Stimulated activated CD4-positive, alpha-beta T cell treated with anti-CD3 and anti-CD28 coated beads, TNF-alpha, amount 100 ng/mL, for 24 hours (primary cell): ENCODE results near the gene MYCT1.
"Not testable (repeated sequence)": the region's sequence is repeated elsewhere in the genome, so short reads cannot be mapped to it uniquely, and the experiment has no call there.

Experiments
- DNase-seq, 3 experiments: peaks; one replicate each; pipeline ENCODE4 v3.0.0-alpha.2; 2020; ENCODE audit warnings: low read depth in 3 of 3

The MYCT1 gene, protein sequence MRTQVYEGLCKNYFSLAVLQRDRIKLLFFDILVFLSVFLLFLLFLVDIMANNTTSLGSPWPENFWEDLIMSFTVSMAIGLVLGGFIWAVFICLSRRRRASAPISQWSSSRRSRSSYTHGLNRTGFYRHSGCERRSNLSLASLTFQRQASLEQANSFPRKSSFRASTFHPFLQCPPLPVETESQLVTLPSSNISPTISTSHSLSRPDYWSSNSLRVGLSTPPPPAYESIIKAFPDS

DNA sequence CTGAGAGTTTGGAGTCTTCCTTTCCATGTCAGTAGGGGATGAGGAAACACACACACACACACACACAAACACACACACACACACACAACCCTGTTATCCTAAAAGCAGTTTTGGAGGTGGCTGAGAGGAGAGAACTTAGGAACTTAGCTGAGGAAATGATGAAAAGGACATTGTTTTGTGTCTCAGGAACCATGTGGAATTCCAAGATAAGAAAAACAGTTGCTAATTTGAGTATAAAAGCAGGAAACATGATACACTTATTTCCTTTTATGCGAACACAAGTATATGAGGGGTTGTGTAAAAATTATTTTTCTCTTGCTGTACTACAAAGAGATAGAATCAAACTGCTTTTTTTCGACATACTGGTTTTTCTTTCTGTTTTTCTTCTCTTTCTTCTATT is at the start of gene MYCT1:
Gene MYCT1, plus strand, starts transcription at position 264 of the 400 bp plus-strand sequence. Its CDS starts 6 bp downstream, at position 270.
- DNase-seq, result no peak

DNA sequence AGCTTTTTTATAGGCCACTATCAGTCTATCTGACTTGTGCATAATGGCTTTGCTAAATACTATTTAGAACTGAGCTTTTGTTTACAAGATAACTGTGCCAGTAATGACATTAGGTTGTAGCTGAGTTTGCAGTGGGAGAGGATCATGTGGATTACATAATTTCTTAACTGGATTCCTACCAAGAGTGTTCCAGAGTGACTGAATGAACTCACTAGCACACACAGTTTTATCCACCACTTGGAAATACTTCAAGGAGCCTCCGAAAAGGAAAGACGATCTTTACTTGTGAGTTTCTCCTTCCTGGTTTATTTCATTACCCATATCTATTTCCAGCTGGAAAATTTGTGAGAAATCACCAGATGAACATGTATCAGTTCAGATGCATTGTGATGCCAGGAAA is 49.6 kb upstream of the MYCT1 start:
- no peak for DNase-seq

DNA sequence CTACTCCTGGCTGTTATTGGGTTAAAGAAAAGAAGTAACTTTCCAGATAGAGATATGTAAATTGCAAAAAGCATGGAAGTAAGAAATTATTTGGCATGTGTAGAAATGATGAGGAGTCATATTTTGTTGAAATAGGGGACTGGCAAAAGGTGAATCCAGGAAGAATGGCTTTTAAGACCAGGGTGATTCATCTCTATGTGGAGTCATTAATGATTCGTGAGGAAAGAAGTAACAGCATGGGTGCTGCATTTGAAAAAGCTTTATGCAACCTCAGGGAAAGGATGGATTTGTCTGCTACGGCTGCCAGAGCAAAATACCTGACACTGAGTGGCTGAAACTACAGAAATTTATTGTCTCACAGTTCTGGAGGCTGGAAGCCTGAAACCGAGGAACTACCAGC is 45.7 kb upstream of the MYCT1 start:
- no peak for DNase-seq

DNA sequence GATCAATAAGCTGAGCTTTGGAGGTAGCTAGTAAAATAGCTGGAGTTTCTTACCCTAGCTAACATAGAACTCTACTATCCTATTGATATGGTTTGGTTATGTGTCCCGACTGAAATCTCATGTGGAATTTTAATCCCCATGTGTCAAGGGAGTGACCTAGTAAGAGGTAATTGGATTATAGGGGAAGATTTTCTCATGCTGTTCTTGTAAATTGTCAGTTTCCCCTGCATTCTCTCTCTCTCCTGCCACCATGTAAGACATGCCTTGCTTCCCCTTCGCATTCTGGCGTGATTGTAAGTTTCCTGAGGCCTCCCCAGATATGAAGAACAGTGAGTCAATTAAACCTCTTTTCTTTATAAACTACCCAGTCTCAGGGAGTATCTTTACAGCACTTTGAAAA is 35.9 kb upstream of the MYCT1 start:
- no peak for DNase-seq

DNA sequence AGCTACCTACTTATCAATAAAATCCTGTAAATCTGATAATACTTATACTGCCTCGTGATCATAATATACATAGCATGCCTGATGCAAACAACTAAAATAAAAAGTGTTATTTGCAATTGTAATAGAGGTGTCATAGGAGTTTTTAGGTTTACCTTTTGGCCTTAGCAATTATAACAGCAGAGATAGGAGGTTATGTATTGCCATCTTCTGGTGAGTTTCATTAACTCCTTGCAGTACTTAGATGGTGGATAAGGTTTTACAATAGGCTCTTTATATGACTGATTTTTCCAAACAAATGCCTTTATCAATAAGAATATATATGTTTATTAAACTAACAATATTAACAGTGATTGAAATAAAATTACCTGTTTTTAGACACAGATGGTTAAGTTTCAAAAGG is 27.8 kb upstream of the MYCT1 start:
- DNase-seq, result no peak

DNA sequence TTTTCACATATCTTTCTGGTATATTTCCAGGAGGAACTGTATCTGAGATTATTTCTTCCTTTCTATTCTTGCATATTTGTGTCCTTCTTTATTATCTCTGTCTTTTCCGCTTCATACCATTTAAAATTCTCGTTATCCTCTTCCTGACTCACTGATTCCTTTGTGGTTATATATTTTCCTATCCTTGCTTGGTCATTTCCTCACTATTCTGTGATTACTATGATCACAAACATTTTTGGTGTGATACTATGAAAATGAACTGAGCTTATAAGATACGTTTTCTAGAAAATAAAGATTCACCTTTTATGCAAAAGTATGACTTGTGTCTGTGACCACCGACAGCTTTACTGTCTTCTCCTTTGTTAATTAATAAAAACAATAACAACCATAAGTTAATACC is 26.5 kb upstream of the MYCT1 start:
- DNase-seq, result no peak

DNA sequence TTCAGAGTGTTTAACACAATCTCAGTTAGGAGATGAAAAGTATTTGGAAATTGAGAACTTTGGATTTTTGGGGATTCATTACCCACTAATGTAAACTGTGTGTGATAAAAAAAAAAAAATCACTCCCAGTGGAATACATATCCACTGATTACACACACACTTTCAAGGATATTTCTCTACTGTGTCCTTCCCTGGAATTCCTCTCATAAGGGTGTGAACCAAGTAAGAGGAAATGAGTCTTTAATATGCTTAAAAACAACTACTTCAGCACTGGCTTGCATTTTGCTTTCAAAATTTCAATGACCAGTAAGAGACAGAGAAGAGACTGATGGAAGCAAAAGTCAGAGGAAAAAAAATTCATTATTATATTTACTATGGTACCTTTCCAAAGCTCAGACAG is 24.5 kb upstream of the MYCT1 start:
- no peak for DNase-seq

DNA sequence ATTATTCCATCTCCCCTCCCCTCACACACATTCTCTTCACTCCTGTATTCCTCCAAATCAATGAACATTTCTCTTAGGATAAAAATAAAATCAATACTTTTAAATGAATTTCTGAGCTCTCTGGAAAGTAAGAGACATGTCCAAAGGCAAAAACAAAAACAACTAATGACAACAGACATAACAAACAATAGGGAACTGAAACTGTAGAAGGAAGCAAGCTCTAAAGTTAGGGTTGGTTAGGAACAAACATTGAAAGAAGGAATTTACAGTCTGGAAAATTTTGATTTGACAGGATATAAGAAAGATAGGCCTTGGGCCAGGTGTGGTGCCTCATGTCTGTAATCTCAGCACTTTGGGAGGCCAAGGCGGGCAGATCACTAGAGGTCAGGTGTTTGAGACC is 17.5 kb upstream of the MYCT1 start:
- DNase-seq, result no peak

DNA sequence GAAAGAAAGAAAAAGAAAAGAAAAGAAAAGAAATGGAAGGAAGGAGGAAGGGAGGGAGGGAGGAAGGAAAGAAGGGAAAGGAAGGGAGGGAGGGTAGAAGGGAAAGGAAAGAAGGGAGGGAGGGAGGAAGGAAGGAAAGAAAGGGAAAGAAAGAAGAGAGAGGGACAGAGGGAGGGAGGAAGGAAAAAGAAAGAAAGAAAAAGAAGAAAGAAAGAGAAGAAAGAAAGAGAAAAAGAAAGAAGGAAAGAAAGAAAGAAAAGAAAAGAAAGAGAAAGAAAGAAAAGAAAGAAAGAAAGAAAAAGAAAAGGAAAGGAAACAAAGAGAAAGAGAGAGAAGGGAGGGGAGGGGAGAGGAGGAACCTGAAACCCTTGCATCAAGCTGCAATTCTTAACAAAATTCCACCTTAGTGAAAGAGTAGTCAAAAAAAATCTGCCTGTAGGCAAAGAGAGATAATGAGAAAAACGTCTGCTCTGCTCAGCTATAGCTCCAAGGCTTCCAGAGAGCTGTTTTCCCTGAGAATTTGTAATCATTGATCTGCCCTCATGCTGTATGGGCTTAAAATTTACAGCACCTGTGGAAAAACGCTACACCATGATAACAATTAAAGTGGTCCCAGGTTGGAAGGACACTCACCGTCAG is 16.7 kb upstream of the MYCT1 start:
- DNase-seq, result no peak

DNA sequence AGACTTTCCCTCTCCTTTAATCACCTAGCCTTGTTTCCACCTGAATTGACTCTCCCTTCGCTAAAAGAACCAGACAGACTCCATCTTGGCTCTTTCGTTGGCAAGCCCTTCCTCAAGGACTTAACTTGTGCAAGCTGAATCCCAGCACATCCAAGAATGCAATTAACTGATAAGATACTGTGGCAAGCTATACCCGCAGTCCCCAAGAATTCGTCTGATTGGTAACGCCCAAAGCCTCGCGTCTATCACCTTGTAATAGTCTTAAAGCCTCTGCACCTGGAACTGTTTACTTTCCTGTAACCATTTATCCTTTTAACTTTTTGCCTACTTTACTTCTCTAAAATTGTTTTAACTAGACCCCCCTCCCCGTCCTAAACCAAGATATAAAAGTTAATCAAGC is 15.6 kb upstream of the MYCT1 start:
- no peak for DNase-seq

DNA sequence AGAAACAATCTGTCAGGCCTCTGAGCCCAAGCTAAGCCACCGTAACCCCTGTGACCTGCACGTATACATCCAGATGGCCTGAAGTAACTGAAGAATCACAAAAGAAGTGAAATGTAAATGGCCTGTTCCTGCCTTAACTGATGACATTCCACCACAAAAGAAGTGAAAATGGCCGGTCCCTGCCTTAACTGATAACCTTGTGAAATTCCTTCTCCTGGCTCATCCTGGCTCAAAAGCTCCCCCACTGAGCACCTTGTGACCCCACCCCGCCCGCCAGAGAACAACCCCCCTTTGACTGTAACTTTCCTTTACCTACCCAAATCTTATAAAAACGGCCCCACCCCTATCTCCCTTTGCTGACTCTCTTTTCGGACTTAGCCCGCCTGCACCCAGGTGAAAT is 14.8 kb upstream of the MYCT1 start:
- DNase-seq, result not testable (repeated sequence)

DNA sequence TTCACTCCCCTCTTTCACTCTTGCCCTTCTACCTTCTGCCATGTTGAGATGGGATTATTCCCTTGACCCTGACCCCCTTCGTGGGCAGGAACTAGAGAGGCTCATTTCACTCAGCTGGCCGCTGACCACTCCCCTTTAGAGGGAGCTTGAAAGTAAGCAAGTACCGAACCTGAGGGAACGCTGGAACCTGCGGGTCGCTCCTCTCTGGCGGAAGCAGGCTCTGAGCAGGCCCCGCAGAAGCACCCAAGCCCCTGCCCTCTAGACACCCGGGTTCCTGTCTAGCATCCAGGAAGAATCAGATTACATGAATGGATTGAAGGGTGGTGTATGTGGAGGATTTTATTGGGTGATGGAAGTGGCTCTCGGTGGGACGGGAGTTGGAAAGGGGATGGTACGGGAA is 11.9 kb upstream of the MYCT1 start:
- DNase-seq, result no peak

DNA sequence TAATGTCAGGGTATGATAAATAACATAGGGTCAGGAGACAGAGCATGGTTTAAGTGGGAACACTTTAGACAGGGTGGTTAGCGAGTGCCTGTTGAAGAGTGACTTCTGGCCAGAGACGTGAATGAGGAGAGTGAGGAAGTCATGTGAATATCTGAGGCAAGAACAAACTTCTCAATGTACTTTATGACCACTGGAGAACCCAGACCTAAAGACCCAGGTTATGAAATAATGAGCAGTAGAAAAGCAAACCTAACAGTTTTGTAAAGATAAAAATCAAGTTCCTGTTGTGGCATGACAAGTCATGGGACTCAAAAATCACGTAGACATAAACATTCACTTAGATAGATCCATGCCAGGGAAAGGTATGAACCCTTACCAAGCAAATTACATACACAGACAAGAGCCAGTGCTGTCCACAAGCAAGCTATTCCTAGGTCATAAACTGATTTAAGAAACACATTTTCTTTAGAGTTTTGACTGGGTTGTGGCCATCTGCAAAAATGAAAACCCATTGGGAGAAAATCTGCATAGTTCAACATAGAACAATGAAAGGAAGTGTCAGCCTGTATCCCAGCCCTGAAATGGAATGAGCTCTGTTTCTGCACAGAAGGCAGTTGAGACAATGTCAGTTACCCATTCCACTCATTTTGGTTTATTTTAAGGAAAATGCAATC is 2.2 kb upstream of the MYCT1 start:
- DNase-seq, result no peak

DNA sequence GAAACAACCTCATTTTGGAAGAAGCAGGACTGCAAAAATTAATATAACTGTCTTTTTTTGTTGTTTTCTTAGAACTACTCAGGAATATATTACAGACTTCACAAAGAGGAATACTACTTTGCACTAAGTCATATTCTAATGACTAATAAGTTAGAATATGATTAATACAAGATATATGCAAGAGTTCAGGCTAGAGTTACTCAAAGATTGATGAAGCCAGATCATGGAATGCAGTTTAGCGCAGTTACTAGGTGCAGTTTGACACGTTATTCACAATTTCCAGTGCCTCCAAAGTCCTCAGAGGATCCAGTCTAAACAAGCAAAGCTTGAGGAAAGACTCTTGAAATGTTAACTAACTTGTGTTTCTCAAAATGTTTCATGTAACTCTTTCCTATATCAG is 1.2 kb upstream of the MYCT1 start:
- no peak for DNase-seq

DNA sequence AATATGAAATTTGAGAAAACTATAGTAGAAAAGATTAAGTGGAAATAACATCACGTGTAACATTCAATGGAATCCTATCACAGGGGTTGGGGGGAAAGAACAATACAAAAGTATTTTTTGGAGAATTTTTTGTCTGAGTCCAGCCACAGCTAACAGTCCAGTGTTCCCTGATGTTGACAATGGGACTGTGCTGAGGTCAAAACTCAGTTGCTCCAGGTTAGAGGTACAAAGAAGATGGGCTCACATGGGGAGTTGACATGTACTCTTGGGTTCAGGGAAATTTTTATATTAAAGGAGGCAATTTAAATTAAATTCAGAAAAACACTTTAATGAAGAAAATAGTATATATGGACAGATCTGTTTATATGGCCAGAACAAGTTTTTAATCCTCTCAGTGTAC is 995 bp downstream of the MYCT1 start:
- no peak for DNase-seq

DNA sequence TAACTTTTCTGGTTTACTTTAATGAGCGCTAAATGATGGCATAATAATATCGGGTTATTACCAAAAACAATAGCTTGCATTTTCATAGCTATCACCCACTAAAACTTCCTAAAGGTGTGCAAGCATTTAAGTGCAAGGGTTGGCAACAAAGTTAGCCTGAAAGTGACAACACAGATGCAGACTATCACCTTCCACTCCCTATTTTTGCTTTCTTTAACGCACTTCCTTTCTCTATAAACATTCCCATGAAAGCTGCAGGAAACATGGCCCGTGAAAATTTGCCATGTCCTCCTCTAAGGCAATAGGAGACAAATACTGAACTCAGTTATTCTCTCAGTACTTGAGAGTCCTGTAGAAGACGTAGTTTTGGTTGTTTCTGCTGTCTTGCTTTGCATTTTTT is 2.7 kb downstream of the MYCT1 start:
- DNase-seq, result no peak

DNA sequence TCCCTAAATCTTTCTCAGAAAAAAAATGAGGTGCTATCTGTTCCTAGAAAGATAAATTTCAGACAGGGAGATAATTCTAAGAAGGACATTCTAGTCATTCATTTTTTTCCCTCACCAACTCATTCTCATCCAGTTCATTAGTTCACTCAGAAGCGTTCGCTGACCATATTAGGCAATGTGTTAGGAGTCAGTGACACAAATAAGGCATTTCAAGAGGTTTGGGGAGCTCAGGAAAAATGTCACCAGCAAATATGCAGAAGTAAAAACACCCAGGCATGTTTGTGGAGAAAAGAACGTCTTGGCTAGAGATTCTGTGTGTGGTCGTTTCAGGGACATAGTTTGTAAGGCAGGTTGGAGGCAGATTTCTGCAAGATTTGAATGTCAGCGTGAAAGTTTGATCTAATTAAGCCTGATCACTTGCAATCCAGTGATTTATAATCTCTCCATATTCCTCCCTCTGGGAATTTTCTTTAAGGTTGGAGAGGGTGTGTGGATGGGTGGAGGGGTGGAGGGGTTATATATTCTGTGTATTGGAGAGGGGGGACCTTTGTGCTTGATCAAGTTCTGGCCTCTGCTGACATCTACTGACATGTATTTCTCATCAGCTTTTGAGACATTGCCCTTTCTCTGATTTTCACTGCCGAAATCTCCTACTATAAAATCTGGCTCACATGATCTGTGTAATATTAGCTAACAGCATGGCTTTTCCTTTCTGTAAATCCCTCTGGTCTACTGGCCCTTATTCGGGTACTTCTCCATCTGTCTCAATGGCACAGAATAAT is 3.6 kb downstream of the MYCT1 start:
- no peak for DNase-seq

DNA sequence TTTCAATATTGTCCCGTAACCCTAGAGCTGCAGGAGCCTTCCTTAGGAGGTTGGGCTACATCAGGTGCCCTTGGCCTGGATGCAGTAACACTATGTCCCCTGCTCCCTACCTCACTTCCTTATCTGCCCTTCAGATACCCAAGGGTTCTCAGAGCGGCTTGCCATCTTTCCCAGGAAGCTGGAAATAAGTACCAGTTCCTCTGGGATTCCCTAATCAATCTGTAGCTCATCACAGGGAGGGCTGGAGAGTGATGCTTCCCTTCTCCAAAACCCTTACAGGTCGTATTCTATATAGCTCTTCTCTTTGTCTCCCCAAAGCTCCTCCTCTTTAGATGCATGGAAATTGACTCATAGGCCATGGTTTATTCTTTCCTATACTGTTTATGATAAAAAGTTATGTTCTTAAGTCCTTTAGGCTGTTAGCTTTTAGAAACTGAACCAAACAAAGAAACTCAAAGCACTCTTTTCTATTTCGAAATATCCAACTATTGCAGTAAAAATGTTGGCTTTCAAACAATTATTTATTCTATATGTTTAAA is 4.2 kb downstream of the MYCT1 start:
- DNase-seq, result no peak

DNA sequence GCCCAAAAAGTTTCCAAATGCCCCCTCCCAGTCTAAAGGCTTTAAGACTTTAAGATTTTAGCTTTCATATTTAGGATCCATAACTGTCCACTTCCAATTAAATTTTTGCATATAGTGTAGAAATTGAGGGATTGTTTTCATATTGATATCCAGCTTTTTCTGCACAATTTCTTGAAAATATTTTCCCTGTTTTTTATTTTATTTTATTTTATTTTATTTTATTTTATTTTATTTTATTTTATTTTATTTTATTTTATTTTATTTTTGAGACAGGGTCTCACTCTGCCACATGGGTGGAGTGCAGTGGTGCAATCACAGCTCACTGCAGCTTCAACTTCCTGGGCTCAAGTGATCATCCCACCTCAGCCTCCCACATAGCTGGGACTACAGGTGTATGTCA is 6.1 kb downstream of the MYCT1 start:
- DNase-seq, result not testable (repeated sequence)

DNA sequence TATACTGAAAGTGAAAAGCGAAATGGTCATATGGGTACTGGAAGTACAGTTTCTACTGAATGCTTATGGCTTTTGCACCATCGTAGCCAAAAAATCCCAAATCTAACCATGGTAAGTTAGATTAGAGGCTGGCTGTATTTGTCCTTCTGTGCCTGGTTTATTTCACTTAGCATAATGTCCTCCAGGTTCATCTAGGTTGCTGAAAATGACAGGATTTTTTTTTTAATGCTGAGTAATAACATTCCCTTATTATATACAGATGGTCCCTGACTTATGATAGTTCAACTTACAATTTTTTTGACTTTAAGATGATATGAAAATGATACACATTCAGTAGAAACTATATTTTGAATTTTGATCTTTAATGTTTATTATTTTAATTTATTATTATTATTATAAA is 7.6 kb downstream of the MYCT1 start:
- DNase-seq, result no peak

DNA sequence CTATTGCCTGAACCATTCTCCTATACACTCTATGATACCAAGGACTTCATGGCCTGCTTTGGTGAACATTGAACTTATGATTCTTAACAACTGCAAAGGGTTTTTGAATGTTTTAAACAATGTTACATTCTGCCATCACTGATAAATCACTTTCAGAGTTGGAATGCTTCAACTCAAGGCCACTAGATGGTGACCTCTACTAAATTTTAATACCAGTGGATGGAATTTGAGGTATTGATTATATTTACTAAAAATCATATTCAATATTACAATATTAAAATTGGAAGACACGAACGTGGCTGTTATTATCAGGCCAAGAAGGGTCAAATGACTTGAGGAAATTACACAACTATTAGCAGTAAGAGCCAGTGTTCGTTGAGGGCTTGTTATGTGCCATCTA is 18.6 kb downstream of the MYCT1 start:
- no peak for DNase-seq

DNA sequence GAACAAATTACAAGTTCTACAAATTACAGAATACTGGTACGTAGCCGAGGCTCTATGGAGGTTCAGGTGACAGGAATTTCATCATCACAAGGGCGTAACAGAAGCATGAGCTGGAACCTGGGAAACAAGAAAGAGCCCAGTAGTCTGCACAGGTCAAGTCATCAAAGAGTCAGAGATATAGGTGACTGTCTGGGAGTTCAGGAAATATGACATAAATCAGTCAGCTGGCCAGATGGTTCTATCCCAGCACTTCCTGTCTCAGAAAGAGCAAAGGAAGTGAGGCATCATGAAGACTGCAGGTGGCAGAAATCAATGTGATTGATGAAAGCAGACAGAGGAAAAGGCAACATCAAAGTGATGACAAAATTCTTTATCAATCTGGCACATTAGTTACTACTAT is 23.3 kb downstream of the MYCT1 start:
- DNase-seq, result no peak
